ENCODE measurements around the gene ASS1.

- TF ChIP-seq CTCF (IDR thresholded peaks at IDR 0.05) = no peak
- no peak for TF ChIP-seq POLR2A (IDR thresholded peaks at IDR 0.05)
Measured at GRCh38 chr9:130400870-130401269, 43.9 kb upstream of the ASS1 start.

Data from testis (tissue), 2 donors.